Daoy (cell line): ENCODE measurements around the gene BNIP1. TPM values are rescaled to one million over a fixed set of nuclear protein-coding genes. Genes with fewer than 3 reads are reported as not detected.
A peak's percentile ranks its signal among the peaks of the same experiment; 100 is the strongest.
"Not testable (repeated sequence)": the region's sequence is repeated elsewhere in the genome, so short reads cannot be mapped to it uniquely, and the experiment has no call there.

Experiments
- DNase-seq: peaks from one replicate; pipeline ENCODE4 v3.0.0-alpha.2; 2015; ENCODE audit warnings: low read depth
- total RNA-seq: library from RNA; depleted of rRNA; stranded (reverse); fragments of >200 nt; shearing (Covaris generic); gene quantifications from 2 replicates; pipeline ENCODE4 v1.2.3, GENCODE V29; 2014; rRNA removed

The BNIP1 gene, protein sequence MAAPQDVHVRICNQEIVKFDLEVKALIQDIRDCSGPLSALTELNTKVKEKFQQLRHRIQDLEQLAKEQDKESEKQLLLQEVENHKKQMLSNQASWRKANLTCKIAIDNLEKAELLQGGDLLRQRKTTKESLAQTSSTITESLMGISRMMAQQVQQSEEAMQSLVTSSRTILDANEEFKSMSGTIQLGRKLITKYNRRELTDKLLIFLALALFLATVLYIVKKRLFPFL
- 35.5 and 46.8 TPM in 2 replicates for total RNA-seq

DNA sequence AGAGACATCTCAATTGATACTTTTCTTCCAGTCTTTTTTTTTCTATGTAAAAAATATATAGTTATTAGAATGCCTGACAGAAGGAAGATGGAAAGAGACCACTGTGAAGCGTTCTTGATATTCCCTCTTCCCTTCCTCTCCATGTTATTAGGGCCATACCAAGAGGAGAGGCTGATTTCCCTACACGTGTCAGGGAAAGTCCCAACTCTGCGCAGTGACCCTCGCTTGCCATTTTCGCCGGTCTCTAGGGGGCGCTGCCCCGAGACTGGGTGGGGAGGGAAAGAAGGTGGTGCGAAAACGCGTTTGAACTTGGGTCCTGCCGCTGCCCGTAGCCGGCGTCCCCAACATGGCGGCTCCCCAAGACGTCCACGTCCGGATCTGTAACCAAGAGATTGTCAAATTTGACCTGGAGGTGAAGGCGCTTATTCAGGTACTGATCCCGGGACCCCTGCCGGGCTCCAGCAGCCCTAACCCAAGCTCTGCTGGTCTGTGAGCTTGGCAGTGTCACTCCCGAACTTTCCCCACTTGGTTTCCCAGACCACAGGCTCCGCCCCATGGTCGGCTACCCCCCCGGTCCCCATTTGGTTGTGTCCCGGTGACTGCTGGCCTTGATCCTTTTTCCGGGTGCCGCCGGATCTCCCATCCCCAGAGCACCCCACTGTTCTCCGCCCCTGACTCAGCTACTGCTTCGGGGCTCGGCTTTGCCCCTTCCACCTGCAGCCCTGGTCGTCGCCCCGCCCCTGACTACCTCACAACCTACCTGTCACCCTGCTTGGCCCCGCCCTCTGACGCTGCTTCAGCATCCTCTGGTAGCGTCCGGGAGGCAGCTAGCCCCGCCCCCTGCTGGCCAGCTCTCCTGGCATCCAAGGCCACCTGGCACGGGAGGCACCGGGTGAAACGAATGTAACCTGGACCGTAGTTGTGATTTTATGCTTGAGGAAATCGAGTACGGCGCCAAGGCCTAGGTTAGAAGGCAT, at the start of gene BNIP1:
Gene BNIP1, plus strand, starts transcription at position 332 of the 977 bp plus-strand sequence. Its CDS starts 15 bp downstream, at position 347.
- DNase-seq: peak; percentile 97

DNA sequence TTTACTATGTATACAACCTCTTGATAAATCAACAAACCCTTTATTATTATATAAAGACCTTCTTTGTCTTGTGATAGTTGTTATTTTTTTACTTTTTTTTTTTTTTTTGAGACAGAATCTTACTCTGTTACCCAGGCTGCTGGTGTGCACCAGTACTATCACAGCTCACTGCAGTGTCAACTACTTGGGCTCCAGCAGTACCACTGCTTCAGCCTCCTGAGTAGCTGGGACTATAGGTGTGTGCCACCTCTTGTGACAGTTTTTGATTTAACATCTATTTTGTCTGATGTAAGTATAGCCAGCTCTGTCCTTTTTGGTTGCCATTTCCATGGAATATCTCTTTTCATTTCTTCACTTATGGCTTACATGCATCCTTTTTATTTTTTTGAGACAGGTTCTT, 45.5 kb upstream of the BNIP1 start:
- no peak for DNase-seq

DNA sequence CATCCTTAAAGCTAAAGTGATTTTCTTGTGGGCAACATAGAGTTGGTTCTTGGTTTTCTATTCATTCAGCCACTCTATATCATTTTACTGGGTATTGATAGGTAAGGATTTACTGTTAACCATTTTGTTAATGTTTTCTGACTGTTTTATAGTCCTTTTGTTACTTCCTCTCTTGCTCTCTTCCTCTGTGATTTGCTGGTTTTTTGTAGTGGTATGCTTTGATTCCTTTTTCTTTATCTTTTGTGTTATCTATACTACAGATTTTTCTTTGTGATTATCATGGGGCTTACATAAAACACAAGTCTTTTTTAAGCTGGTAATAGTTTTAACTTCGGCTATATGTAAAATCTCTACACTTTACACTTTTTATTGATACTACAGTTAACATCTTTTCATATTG, 44.9 kb upstream of the BNIP1 start:
- DNase-seq: no peak

DNA sequence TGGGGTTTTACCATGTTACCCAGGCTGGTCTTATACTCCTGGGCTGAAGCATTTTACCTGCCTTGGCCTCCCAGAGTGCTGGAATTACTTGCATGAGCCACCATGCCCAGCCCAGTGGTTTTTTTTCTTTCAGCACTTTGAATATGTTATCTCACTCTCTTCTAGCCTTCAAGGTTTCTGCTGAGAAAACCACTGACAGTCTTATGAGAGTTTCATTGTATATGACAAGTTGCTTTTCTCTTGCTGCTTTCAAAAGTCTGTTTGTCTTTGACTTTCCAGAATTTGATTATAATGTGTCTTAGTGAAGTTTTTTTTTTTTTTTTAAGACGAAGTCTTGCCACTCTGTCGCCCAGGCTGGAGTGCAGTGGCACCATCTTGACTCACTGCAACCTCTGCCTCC, 43.1 kb upstream of the BNIP1 start:
- DNase-seq: no peak

DNA sequence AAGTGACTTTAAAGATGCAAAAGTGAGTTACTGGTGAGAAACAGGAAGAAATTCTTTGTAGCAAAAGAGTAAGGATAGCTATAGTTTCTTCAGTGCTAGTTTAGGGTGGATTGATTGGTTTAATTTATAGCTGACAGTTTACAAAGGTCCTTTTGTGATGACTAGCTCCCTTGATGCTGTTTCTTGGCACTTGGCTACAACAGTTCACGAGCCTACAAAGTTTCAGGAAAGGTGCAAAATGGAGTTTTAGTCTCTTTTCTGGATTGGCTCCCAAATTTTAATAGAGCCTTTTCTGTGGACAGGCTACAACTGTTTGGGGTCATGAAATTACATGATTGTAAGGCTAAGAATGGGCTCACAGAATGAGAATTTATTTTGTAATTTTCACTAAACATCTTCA, 40.9 kb upstream of the BNIP1 start:
- DNase-seq: no peak

DNA sequence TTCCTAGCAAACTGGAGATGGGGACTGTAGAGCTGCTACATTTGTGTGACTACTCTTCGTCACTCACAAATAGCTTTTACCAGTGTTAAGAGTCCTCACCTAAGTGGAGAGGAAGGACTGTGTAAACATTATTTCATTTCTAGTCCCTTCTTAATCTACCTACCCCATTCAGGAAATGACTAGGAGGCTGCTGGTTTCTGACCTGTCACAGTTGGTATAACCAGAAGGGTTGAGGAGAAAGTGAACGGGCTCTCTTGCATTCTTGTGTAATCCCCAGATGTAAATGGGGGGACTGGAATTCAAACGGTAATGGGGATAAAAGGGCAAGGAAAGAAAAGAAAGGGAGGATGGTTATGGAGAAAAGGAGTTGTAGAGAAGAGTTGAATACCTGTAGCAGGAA, 35.4 kb upstream of the BNIP1 start:
- DNase-seq: no peak

DNA sequence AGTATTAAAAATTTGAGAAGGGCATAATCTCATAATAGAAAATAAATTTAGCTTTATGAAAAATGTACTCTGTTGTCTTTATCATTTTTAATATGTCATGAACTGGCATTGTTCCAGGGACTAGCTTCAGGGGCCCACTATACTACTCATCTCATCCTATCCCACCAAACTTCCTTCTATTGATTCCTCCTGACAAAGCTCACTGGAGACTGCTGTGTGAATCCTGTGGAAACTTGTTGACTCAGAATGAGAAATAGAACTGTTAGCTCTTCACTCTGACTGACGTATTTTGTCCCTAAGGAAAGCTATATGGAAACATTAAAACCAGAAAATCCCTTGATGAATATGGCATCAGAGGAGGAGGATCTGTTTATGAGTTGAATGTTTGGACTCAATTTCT, 29.8 kb upstream of the BNIP1 start:
- no peak for DNase-seq

DNA sequence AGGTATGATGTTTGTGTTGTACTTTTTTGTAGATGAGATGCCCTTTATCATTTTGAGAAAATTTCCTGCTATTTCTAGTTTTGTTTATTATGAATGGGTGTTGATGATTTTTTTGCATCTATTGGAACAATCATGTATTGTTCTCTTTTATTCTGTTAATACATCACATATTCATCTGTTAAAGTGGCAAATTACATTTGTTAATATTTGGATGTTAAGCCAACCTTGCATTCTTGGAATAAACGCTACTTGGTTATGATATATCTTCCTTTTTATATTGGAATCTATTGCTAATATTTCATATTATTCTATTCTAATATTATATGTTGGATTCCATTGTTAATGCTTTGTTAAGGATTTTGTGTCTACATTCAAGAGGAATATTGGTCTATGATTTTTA, 24.6 kb upstream of the BNIP1 start:
- DNase-seq: no peak

DNA sequence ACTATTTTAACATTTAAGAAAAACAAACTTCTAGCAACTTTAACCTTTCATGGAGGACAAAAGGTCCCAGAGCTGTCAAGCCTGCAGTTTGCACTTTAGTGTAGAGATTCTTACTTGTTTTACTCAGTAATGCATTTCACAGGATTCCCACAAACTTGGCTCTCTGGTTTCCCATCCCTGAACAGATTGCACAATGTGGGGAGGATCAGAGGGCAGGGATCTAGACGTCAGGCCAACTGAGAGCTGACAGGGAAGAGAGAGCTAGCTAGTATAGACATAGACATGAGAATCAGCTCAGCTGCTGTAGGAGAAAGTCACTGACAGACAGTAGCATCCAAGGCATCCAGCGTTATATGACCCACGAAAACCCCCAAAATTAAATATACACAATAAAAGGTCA, 20.9 kb upstream of the BNIP1 start:
- DNase-seq: no peak

DNA sequence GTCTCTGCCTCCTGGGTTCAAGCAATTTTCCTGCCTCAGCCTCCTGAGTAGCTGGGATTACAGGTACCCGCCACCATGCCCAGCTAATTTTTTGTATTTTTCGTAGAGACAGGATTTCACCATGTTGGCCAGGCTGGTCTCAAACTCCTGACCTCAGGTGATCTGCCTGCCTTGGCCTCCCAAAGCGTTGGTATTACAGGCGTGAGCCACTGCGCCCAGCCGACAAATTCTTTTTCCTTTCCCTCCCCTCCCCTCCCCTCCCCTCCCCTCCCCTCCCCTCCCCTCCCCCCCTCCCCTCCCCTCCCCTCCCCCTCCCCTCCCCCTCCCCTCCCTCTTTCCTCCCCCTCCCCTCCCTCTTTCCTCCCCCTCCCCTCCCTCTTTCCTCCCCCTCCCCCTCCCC, 12.2 kb upstream of the BNIP1 start:
- DNase-seq: not testable (repeated sequence)

DNA sequence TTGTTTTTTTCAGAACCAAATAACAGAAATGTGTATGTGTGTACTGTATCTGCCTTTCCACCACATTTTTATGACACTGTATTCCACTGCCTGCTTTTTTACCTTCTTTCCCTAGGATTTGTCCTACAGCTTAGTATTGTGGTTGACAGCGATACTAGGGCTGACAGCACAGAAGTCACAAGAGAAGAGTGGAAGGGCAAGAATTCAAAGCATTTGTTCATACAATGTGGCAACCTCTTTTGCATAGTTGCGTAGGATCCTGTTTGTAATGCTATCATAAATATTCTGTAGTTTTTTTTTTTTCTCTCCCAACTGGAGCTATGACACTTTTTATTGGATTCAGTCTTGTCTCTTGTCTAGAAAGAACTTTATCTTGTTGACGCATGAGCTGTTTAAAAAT, 5.6 kb upstream of the BNIP1 start:
- no peak for DNase-seq

DNA sequence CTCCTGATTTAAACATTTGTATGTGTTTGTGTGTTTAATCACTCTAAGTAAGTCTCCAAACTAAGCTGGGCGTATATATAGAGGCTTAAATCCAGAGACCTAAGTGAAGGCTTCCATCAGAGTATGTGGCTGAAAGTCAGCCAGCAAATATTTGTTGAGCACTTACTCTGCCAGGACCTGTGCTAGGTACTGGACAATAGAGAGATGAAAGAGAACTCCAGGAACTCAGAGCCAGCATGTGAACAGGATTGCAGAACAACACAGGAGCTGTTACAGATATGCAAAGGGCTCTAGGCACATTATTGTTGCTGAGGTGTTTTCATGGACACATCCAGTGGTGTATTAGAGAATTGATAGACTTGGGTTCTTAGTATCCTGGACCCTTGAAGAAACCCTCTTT, 4.7 kb upstream of the BNIP1 start:
- DNase-seq: no peak

DNA sequence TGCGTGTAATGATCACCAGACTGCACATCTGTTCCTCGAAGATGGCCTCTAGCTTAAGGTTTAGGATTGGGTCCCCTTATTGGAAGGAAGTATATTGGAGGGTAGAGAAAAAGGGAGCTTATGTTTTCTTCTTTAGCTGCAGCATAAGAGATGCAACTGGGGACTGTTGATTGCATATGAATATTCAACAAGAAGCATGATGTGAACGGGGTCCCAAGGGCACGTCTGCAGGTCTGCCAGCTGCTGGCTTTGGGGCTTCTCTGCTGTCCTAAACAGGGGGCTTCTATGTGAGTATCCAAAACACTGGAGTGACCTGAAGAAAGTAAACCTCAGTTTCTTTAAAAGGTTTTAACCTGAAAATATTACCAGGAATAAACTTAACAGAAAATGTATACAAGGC, 3.6 kb upstream of the BNIP1 start:
- no peak for DNase-seq

DNA sequence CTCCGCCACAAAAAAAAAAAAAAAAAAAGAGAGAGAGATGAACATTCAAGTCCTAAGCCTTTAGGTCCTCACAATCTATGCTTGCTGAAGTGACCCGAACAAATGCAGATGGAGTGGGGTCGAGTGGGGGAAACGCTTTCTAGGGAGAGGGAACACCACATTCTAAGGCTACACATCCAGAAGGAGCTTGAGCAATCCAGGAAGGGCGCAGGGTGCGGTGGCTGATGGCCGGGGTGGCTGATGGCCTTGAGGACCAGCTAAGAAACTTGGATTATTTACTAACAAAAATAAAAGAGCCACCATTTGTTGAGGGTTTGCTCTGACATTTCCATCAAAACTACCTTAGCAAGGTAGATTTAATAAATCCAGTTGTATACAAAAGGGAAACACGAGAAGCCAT, 764 bp upstream of the BNIP1 start:
- no peak for DNase-seq

DNA sequence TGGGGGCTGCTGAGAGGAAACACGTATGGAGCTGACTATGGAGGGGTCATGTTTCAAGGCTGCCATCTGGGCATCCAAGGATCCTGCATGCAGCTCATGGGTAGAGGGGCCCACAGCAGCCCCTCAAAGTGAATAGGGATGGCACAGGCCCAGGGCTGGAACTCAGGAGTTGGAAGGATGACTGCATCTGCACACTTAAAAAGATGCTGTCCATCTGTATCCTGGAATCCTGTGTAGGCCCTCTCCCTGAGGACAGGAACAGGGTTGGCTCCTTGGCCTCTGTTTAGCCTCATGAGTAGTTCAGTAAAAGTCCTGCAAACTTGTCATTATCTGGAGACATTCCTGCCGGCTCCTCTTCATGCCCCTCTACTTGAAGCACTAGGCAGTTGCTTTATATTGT, 4.0 kb downstream of the BNIP1 start:
- DNase-seq: no peak

DNA sequence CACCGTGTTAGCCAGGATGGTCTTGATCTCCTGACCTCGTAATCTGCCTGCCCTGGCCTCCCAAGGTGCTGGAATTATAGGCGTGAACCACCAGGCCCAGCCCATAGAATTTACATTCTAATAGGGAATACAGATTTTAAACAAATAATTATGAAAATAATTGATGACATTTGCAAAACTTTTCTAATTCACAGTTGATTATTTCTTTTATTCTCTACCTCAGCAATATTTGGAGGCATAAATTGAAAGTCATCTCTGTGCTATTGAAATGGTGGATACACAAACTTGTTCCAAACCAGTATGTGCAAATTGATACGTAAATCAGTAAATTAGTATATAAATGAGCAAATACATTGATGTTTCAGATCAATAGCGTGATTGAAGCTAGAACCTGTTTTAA, 8.2 kb downstream of the BNIP1 start:
- no peak for DNase-seq

DNA sequence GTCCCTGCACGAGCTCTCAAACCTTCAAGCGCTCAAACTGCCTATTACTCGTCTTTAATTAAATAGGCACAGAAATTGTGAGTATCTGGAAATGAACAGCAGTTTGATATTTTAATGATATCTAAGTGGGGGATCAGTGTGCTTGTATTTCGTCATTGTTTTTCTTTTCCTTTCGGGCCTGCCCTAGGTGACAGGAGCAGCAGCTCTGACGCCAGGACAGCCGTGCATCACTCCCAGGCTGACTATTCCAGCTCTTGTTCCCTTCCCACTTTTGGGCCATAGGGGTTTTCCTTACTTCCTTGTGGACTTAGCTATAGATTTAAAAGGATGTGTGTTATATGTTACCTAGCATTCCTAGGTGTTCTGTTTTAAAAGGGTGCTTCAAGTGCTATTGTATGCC, 9.5 kb downstream of the BNIP1 start:
- no peak for DNase-seq

DNA sequence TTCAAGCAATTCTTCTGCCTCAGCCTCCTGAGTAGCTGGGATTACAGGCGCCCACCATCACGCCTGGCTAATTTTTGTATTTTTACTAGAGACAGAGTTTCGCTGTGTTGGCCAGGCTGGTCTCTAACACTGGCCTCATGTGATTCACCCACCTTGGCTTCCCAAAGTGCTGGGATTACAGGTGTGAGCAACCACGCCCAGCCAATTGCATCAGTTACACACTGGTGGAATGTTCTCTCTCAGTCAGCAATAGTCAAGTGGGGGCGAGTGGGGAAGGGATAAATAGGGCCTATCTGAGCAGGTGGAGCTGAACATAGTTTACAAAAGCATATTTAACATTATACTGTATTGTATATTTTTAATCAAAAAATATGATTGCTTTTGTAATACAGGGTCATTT, 10.3 kb downstream of the BNIP1 start:
- not testable (repeated sequence) for DNase-seq

DNA sequence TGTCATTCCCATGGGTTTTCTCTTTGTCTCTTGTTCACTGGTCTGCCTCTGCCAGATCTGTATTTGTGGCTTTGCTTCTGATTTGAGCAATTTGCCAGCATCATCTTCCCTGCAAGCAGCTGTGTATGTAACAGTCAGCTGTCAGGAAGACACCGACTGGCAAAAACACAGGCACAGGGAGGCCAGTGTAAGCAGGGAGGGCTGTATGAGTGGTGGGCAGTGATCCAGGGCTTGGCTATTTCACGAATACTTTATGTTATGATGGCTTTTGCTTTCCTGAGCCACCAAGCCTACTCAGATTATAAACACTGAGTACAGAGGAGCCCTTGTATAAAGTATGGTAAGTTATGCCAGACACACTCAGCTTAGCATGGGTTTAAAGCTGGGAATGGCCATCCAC, 11.6 kb downstream of the BNIP1 start:
- DNase-seq: no peak

DNA sequence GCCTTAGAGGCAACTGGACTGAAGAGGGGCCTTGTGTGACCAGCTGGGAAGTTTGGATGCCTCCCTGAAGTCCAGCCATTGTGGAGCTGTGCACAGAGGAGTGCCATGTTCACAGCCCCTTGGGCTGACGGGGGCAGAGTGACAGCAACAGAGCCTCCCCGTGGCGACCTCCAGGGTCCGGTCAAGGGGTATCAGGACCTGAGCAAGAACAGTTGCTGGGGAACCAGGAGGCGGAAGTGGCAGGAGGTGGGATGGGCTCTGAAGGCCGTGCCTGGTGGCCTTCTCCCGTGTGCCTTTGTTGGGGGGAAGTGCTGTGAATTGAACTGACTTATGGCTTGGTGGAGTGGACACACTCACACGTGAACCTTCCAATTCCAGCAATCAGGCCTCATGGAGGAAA, 14.0 kb downstream of the BNIP1 start:
- no peak for DNase-seq

DNA sequence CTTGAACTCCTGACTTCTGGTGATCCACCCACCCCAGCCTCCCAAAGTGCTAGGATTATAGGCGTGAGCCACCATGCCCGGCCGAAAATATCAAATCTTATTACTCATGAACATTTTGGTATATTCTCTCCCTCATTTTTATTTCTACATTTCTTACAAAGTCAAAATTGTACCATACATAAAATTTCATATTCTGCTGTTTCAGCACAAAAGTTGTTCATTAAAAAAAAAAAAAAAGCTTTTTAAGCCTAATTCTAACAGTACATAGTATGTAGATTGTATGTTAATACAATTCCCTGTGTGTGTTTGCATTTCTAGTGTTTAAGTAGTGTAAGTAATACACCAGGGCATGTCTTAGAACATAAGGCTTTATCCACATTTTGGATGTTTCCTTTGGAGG, 14.9 kb downstream of the BNIP1 start:
- no peak for DNase-seq

DNA sequence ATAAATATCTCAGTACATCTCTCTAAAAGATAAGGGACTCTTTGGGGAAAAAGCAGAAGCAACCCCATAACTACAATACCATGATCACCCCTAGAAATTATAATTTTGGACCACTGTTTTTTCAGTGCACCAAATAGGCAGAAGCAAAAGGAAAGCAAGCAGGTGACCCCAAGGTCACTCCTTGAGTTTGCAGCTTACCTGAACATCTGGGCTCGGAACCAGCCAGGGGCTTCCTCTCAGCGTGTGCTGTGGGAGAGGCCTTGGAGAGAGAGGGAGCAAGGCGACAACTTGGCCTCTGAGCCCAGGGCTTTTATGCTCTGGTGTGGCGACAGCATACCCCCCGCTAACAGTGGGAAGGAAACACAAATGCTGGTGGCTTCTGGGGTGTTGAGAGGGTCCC, 16.8 kb downstream of the BNIP1 start:
- DNase-seq: no peak

DNA sequence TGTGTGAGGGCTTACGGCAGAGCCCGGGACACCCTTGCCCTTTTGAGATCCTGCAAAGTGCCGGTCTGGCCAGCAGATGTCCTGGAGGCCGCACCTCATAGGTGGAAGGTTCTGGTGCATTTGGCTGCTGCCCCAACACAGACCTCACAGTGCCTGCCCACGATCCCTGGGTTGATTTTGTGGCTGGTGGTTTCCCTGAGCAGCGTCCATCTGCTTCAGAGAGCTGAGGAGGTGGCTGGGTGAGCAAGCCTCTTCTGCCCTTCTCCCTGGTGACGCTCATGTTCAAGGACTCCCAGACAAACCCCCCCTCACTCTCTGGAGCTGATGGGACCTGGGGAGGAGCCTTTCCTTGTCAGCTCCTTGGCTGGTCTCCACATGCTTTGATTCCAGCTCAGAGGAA, 18.9 kb downstream of the BNIP1 start:
- DNase-seq: no peak
